ENCODE results near the gene HNRNPA1.
A peak's percentile ranks its signal among the peaks of the same experiment; 100 is the strongest.
"Not testable (repeated sequence)": the region's sequence is repeated elsewhere in the genome, so short reads cannot be mapped to it uniquely, and the experiment has no call there.

Gene HNRNPA1

DNA sequence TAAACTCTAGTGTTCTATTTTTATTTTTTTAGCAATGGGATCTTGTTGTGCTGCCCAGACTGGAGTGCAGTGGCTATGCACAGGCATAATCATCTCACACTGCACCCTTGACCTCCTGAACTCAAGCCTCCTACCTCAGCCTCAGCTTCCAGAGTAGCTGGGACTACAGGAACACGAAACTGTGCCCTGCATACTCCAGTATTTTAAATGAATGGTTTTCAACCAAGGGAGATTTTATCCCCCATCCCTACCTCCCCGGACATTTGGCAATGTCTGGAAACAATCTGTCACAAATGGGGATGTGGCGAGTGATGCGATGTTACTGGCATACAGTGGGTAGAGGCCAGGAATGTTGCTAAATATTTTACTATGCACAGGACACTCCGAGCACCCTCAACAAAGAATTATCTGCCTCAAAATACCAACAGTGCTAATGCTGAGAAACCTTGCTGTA, 2.7 kb upstream of the HNRNPA1 start:
- DNase-seq: peak; percentile 55 to 66

DNA sequence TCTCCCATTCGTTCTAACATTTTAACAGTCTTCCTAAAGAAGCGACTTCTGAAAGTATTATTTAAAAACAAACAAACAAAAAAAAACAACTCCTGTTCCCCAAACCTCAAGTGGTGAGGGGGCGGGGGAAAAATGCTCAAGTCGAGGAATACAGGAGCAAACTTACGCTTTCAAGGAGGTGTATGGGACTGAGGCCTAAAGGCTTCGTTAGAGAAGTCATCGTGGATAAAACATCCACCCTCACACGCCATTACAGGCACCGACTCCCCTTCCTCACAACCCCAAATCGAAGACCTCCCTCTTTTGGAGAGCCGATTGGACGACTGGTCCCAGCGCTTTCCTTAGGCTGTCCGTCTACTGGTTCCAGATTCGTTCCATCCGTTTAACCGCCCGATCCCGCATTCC, 1.3 kb upstream of the HNRNPA1 start:
- DNase-seq: no peak

GRCh38 chr12:54279632-54280467, 676 bp upstream of the HNRNPA1 start, which contains the start of gene CBX5:
CBX5 (minus strand) TSS chr12:54280122; CDS start chr12:54257650, 22,472 bp downstream.
- peak; percentile 99 to 100 for DNase-seq

GRCh38 chr12:54281261-54281638, 724 bp downstream of the HNRNPA1 start:
- not testable (repeated sequence) for DNase-seq

DNA sequence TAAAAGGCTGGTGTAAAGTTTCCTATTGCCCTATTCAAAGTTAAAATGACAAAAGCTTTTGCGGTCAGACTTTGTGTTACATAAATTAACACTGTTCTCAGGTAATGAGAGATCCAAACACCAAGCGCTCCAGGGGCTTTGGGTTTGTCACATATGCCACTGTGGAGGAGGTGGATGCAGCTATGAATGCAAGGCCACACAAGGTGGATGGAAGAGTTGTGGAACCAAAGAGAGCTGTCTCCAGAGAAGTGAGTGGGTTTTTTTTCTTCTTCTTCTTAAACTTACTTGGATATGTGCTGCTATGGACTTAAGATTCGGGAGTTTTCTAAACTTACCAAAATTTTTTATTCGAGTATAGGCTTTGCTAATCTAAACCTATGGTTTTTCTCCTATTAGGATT, 1.2 kb downstream of the HNRNPA1 start:
- not testable (repeated sequence) for DNase-seq

DNA sequence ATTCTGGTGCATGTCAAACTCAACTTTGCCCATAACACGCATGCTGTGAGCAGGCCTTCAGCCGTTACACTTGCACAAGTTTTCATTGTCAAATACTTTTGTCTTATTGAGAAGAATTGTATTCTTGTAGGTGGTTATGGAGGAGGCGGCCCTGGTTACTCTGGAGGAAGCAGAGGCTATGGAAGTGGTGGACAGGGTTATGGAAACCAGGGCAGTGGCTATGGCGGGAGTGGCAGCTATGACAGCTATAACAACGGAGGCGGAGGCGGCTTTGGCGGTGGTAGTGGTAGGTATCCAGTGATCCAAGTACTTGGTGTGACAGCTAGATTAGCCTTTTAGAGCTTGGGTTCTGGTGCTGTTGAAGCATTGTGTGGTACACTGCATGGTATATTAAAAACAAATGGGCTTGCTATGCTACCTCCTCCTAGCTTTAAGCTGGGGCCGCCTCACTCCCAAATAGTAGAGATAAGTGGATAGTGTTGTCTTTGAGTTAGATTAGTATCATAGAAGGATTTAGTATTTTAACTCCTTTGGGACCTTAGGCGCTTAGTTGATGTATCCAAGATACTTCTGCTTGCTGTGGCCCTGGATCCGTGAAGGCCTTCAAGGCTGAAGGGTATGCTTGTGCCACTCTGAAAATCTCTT, 2.5 kb downstream of the HNRNPA1 start:
- no peak for DNase-seq

GRCh38 chr12:54284070-54284780, 3.7 kb downstream of the HNRNPA1 start:
- not testable (repeated sequence) for DNase-seq

GRCh38 chr12:54285150-54286041, 4.9 kb downstream of the HNRNPA1 start:
- no peak for DNase-seq

DNA sequence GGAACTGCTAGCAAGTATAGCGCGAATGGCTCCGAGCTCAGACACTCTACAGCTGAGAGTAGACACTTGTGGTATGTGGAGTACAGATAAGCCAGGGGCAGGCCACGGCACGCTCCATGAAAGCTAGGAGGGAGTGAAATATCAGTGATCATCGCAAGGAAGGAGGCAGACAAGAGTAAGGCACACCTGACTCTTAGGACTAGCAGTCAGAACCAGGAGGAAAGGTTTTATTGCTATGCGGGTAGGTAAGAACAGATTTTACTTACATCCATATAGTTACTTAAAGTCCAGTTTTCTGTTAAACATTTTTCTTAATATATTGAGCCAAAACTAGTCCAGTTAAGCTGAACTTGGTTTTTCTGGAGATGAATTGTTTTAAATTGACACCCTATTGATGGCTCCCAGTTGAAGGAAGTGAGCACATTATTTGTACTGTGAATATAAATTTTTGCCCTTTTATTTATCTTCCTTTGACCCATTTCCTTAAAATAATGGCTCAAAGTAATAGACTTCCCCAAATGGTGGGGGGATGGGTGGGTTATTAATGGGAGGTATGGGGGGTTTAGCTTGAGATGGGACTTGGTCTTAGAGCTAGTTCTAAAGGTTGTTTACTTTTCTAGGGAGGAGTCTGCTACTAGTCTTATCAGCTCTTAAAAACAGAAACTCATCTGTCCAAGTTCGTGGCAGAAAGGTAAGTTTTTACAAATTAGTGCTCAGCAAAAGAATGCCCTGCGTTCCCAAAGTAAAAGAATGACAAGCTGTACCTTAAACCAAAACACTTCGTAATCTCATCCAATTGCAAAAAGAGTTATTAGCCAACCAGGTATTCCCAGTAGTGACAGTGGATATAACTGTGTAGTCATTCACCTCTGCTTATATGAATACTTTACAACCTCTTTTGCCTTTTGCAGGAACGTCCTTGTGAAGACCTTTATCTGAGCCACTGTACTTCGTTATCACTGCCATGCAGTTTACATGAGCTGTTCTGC, 5.8 kb downstream of the HNRNPA1 start:
- DNase-seq: no peak

GRCh38 chr12:54287261-54288157, 7.0 kb downstream of the HNRNPA1 start:
- DNase-seq: no peak

DNA sequence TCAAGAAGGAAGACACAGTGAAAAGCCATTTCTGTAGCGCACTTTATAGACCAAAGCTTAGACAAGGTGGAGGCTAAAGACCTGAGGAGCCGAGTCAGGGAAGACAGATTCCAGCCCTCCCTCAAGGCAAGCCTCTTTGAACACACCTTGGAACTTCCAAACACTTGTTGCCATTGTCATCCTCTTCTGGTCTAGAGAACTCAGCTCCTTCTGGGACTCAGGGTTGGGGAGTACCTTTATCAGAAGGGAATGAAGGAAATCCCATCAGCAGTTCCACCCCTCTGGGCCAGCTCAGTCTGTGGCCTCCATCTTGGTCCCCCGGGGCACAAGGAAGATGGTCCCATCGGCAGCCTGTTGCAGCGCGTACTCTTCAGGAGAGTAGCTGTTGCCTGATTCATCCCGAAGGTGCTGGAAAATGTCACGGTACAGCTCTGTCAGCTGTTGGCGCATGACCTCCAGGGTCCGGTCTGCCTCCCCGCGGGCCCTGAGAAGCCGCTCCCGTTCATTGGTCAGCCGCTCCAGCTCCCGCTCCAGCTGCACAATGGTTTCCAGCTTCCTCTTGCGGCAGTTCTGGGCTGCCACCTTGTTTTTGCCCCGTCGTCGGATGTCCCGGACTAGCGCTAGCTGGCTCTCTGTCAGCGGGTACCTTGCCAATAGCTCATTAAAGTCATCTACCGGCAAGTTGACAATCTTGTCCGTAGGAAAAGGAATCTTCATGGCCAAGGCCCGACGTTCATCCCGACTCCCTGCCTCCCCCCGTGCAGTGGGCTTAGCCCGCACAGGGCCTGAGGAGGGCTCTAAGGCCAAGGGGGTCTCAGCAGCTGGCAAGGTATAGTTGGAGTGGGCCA, 11.8 kb downstream of the HNRNPA1 start:
- DNase-seq: no peak

DNA sequence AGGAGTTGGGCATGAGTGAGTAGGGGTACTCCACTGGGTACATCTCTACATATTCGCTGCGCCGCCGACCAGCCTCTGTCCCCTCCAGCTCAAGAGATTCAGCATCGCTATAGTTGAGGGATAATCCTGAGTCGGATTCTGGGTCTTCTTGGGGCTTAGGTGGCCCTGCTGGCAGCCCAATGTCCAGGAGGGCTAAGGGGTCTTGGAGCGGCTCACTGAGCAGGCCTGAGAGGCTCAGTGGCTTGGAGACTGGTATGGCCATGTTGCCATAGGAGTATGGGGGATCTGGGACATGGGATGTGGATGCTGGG, 12.4 kb downstream of the HNRNPA1 start:
- DNase-seq: no peak

GRCh38 chr12:54294152-54294952, 13.8 kb downstream of the HNRNPA1 start:
- DNase-seq: peak; percentile 67 to 71

DNA sequence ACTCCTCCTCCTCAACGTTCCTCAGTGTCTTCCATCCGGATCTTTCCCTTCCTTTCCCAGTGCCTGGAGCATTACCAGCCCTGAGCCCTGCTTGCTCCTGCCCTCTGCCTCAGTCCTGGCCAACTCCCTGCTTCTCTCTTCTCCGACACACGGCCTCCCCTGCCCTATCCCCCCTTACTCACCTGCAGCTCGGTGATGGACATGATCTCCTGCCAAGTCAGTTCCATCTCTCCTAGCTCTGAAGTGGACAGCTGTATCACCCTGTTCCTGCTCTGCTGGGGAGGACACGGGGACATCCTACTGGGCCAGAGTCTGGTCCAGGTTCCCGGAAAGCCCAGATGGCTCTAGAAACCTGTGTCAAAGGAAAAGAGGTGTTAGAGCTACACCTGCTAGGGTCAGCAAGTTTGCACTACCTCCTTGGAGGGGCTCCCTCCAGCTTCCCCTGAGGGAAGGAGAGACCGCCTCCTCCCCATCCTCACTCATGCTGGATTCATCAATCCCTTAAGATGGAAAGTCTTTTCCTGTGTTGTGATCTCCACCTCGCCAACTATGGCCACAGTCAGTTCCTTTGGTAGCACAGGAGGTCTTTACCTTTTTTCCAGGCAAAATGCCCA, 14.5 kb downstream of the HNRNPA1 start:
- no peak for DNase-seq

- no peak for DNase-seq
Measured at GRCh38 chr12:54296393-54297099, 16.0 kb downstream of the HNRNPA1 start.

GRCh38 chr12:54298904-54299303, 18.4 kb downstream of the HNRNPA1 start:
- no peak for DNase-seq
